GM23248 (cell line): ENCODE data around the gene SLC9A9. TPM values are rescaled to one million over a fixed set of nuclear protein-coding genes. Genes with fewer than 3 reads are reported as not detected.

Experiments used
- DNase-seq: peaks from one replicate; pipeline ENCODE4 v3.0.0-alpha.2; 2015
- H2AFZ ChIP-seq: fragments of 200-600 bp; sonication (generic); 2 replicates; pipeline ENCODE4 v1.6.1; 2016; ENCODE audit warnings: antibody characterized with exemption
- H3F3A ChIP-seq: fragments of 200-600 bp; sonication (generic); 2 replicates; pipeline ENCODE4 v1.6.1; 2016; ENCODE audit warnings: mild to moderate bottlenecking, antibody characterized with exemption, mixed run types; ENCODE audit not compliant: insufficient read depth
- H3K27ac ChIP-seq: fragments of 200-600 bp; sonication (generic); 2 replicates; pipeline ENCODE4 v1.5.1; 2016; ENCODE audit warnings: mild to moderate bottlenecking
- H3K27me3 ChIP-seq: fragments of 200-600 bp; sonication (generic); replicated peaks from 2 replicates; pipeline ENCODE4 v1.6.1; 2016; ENCODE audit warnings: mild to moderate bottlenecking; ENCODE audit not compliant: insufficient read depth
- H3K36me3 ChIP-seq: fragments of 200-600 bp; sonication (generic); 2 replicates; pipeline ENCODE4 v1.6.1; 2016; ENCODE audit warnings: low read depth, mild to moderate bottlenecking
- H3K4me1 ChIP-seq: fragments of 200-600 bp; sonication (generic); 2 replicates; pipeline ENCODE4 v1.6.1; 2016; ENCODE audit warnings: mild to moderate bottlenecking; ENCODE audit not compliant: insufficient read depth
- H3K4me2 ChIP-seq: fragments of 200-600 bp; sonication (generic); one replicate; pipeline ENCODE4 v1.6.1; 2016; ENCODE audit warnings: mild to moderate bottlenecking; ENCODE audit not compliant: unreplicated experiment
- H3K4me3 ChIP-seq: fragments of 200-600 bp; sonication (generic); 2 replicates; pipeline ENCODE4 v1.5.1; 2016; ENCODE audit warnings: mild to moderate bottlenecking
- H3K79me2 ChIP-seq: fragments of 200-600 bp; sonication (generic); 2 replicates; pipeline ENCODE4 v1.6.1; 2016; ENCODE audit warnings: mild to moderate bottlenecking; ENCODE audit not compliant: insufficient read depth
- H3K9ac ChIP-seq: fragments of 200-600 bp; sonication (generic); 2 replicates; pipeline ENCODE4 v1.6.1; 2016; ENCODE audit warnings: mild to moderate bottlenecking
- H3K9me2 ChIP-seq: fragments of 200-600 bp; sonication (generic); 2 replicates; pipeline ENCODE4 v1.6.1; 2016; ENCODE audit warnings: mixed run types, mild to moderate bottlenecking, moderate library complexity; ENCODE audit not compliant: insufficient read depth
- H3K9me3 ChIP-seq: fragments of 200-600 bp; sonication (generic); one replicate; pipeline ENCODE4 v1.6.1; 2017; ENCODE audit warnings: low read depth
- H4K20me1 ChIP-seq: fragments of 200-600 bp; sonication (generic); 2 replicates; pipeline ENCODE4 v1.6.0; 2016; ENCODE audit not compliant: insufficient read depth
- EZH2 ChIP-seq: fragments of 200-600 bp; sonication (generic); IDR thresholded peaks from 2 replicates; pipeline ENCODE4 v1.6.1; 2018; ENCODE audit warnings: antibody characterized with exemption, mild to moderate bottlenecking; ENCODE audit not compliant: insufficient read depth, poor library complexity, severe bottlenecking
- EZH2phosphoT487 ChIP-seq: fragments of 200-600 bp; sonication (generic); IDR thresholded peaks from 2 replicates; pipeline ENCODE4 v1.6.1; 2018; ENCODE audit warnings: antibody characterized with exemption, moderate library complexity, mild to moderate bottlenecking, low read depth; ENCODE audit not compliant: insufficient read depth
- WGBS, 2 experiments: methylation state at CpG; one replicate each; pipeline ENCODE4 v1.1.6; 2015 to 2017; ENCODE audit warnings: low lambda C conversion rate in 2 of 2, low coverage in 1 of 2; ENCODE audit errors: missing lambda C conversion rate in 2 of 2; 5-methylcytosine and 5-hydroxymethylcytosine counted together
- in situ Hi-C: fragments of 300-500 bp; cut with MboI; formaldehyde crosslinking; loops from 2 replicates; pipeline ENCODE4 v1.15.0; 2020
- polyA plus RNA-seq: library from polyadenylated mRNA; unstranded; fragments of >200 nt; fragmentation: Nextera tagmentation; extraction: Ambion mirVana; gene quantifications from 2 replicates; pipeline ENCODE4 v1.2.1, GENCODE V29; 2016
- total RNA-seq: library from RNA; depleted of rRNA; stranded (reverse); fragments of >200 nt; shearing (Covaris generic); gene quantifications from 2 replicates; pipeline ENCODE4 v1.2.3, GENCODE V29; 2014

The SLC9A9 gene
- total and polyA plus RNA-seq, 2 experiments from 2014 or later: 2.8 to 3.2 TPM

- H3K4me3 ChIP-seq: no peak overlapping the region
- no peaks in the 10 kb centered on the region for H3K36me3 ChIP-seq
- no peaks in the 10 kb centered on the region for H3K9me2 ChIP-seq
- 69 to 83% methylated on average over 1 to 2 of the region's 2 CpGs for WGBS, 2 experiments
- H4K20me1 ChIP-seq: no peaks in the 10 kb centered on the region
- in situ Hi-C loops: no loop called here
- H2AFZ ChIP-seq: no peak overlapping the region
- no peak overlapping the region for H3K27ac ChIP-seq
- H3K9me3 ChIP-seq: no peaks in the 10 kb centered on the region
- TF ChIP-seq EZH2 (no peak), EZH2phosphoT487 (no peak)
- no peaks in the 10 kb centered on the region for H3K79me2 ChIP-seq
- H3K4me2 ChIP-seq: no peak overlapping the region
- no peaks in the 10 kb centered on the region for H3K27me3 ChIP-seq
- H3K9ac ChIP-seq: no peak overlapping the region
- no peaks in the 10 kb centered on the region for H3K4me1 ChIP-seq
- no peaks in the 10 kb centered on the region for H3F3A ChIP-seq
- no peak for DNase-seq
Measured at GRCh38 chr3:143384076-143384475, 464.2 kb downstream of the SLC9A9 start.

- Histone ChIP-seq H3K27ac (no peak overlapping the region), H4K20me1 (no peaks in the 10 kb centered on the region), H3F3A (no peaks in the 10 kb centered on the region), H3K27me3 (no peaks in the 10 kb centered on the region), H3K4me3 (no peak overlapping the region), H3K4me2 (no peak overlapping the region), H3K36me3 (no peaks in the 10 kb centered on the region), H3K9me2 (no peaks in the 10 kb centered on the region), H3K9ac (no peak overlapping the region), H2AFZ (no peak overlapping the region), H3K9me3 (no peaks in the 10 kb centered on the region), H3K4me1 (no peaks in the 10 kb centered on the region), H3K79me2 (no peaks in the 10 kb centered on the region)
- no peak for TF ChIP-seq EZH2
- no peak for TF ChIP-seq EZH2phosphoT487
- in situ Hi-C loops: no loop called here
- DNase-seq: no peak
Measured at GRCh38 chr3:143383421-143383820, 464.8 kb downstream of the SLC9A9 start.

- Histone ChIP-seq H3K4me3 (no peak overlapping the region), H3K27ac (no peak overlapping the region), H3K36me3 (no peaks in the 10 kb centered on the region), H3K4me2 (no peak overlapping the region), H3K9ac (no peak overlapping the region), H2AFZ (no peak overlapping the region), H3K4me1 (no peaks in the 10 kb centered on the region), H4K20me1 (no peaks in the 10 kb centered on the region), H3K9me2 (no peaks in the 10 kb centered on the region), H3K27me3 (no peaks in the 10 kb centered on the region), H3K9me3 (no peaks in the 10 kb centered on the region), H3F3A (no peaks in the 10 kb centered on the region), H3K79me2 (no peaks in the 10 kb centered on the region)
- TF ChIP-seq EZH2phosphoT487 (no peak), EZH2 (no peak)
- in situ Hi-C loops: no loop called here
- DNase-seq: no peak
- WGBS, 2 experiments: 87 to 95% methylated on average over 1 of the region's 1 CpG
Measured at GRCh38 chr3:143382816-143383215, 465.5 kb downstream of the SLC9A9 start.

- Histone ChIP-seq H3K9me2 (no peaks in the 10 kb centered on the region), H3K27me3 (no peaks in the 10 kb centered on the region), H4K20me1 (no peaks in the 10 kb centered on the region), H3K27ac (no peak overlapping the region), H3K36me3 (no peaks in the 10 kb centered on the region), H2AFZ (no peak overlapping the region), H3K4me1 (no peaks in the 10 kb centered on the region), H3F3A (no peaks in the 10 kb centered on the region), H3K4me3 (no peak overlapping the region), H3K4me2 (no peak overlapping the region), H3K79me2 (no peaks in the 10 kb centered on the region), H3K9me3 (no peaks in the 10 kb centered on the region), H3K9ac (no peak overlapping the region)
- no peak for DNase-seq
- in situ Hi-C loops: no loop called here
- TF ChIP-seq EZH2phosphoT487 (no peak), EZH2 (no peak)
Measured at GRCh38 chr3:143380449-143380848, 467.8 kb downstream of the SLC9A9 start.

GRCh38 chr3:143375698-143376097 lies 472.6 kb downstream of the SLC9A9 start:
- no peaks in the 10 kb centered on the region for H3F3A ChIP-seq
- H4K20me1 ChIP-seq: no peaks in the 10 kb centered on the region
- no peak overlapping the region for H3K9ac ChIP-seq
- no peak overlapping the region for H2AFZ ChIP-seq
- no peaks in the 10 kb centered on the region for H3K27me3 ChIP-seq
- 95 to 96% methylated on average over 1 of the region's 1 CpG for WGBS, 2 experiments
- no peak overlapping the region for H3K27ac ChIP-seq
- no peak overlapping the region for H3K4me3 ChIP-seq
- no peaks in the 10 kb centered on the region for H3K79me2 ChIP-seq
- H3K4me2 ChIP-seq: no peak overlapping the region
- no peak for TF ChIP-seq EZH2phosphoT487
- no peak for TF ChIP-seq EZH2
- no peaks in the 10 kb centered on the region for H3K36me3 ChIP-seq
- in situ Hi-C loops: no loop called here
- H3K4me1 ChIP-seq: no peaks in the 10 kb centered on the region
- no peak for DNase-seq
- no peaks in the 10 kb centered on the region for H3K9me3 ChIP-seq
- no peaks in the 10 kb centered on the region; the same call in 1 of the 2 replicates for H3K9me2 ChIP-seq
